GM12878 (cell line): ENCODE measurements around the gene HTT-AS.

ENCODE experiments used
- SIN3A ChIP-seq: IDR thresholded peaks from 2 replicates; pipeline ENCODE4 v1.6.1; 2012; ENCODE audit warnings: low read depth, low read length, improper control_type of control experiment
- YY1 ChIP-seq: IDR thresholded peaks from 2 replicates; pipeline ENCODE4 v1.6.1; 2011; ENCODE audit warnings: low read depth, mild to moderate bottlenecking, low read length

GRCh38 chr4:3118312-3118711 is 44.0 kb upstream of the HTT-AS start:
- TF ChIP-seq YY1 = no peak
- no peak for TF ChIP-seq SIN3A
